Measurements from ENCODE around the gene RHBDL2. TPM values are rescaled to one million over a fixed set of nuclear protein-coding genes. Genes with fewer than 3 reads are reported as not detected.

Gene RHBDL2
- total RNA-seq, 1 donor from 2014 or later, result not detected

GRCh38 chr1:38873027-38873969 is 68.3 kb downstream of the RHBDL2 start, which contains the start of gene MYCBP:
TSS of gene MYCBP (minus strand) at chr1:38873348. CDS start at chr1:38873305, 43 bp downstream.
- no peaks in the 10 kb centered on the region for H3K9me3 Mint-ChIP-seq (ENCODE audit: low read depth)
- H3K4me3 Mint-ChIP-seq (ENCODE audit: unreplicated experiment), result peak within 1 kb of the TSS; percentile 93
- TF ChIP-seq, protein P1, sequence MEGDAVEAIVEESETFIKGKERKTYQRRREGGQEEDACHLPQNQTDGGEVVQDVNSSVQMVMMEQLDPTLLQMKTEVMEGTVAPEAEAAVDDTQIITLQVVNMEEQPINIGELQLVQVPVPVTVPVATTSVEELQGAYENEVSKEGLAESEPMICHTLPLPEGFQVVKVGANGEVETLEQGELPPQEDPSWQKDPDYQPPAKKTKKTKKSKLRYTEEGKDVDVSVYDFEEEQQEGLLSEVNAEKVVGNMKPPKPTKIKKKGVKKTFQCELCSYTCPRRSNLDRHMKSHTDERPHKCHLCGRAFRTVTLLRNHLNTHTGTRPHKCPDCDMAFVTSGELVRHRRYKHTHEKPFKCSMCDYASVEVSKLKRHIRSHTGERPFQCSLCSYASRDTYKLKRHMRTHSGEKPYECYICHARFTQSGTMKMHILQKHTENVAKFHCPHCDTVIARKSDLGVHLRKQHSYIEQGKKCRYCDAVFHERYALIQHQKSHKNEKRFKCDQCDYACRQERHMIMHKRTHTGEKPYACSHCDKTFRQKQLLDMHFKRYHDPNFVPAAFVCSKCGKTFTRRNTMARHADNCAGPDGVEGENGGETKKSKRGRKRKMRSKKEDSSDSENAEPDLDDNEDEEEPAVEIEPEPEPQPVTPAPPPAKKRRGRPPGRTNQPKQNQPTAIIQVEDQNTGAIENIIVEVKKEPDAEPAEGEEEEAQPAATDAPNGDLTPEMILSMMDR (IDR thresholded peaks at IDR 0.05), result peak; percentile 26
- no peaks in the 10 kb centered on the region for H3K27me3 Mint-ChIP-seq (ENCODE audit: low read depth)
- no peaks in the 10 kb centered on the region for H3K36me3 Mint-ChIP-seq (ENCODE audit: low read depth)
- H3K4me1 Mint-ChIP-seq (ENCODE audit: low read depth), result peaks cover 35% of the 10 kb centered on the region
- peak; percentile 97 for DNase-seq (ENCODE audit: low spot score)
- H3K27ac Mint-ChIP-seq (ENCODE audit: unreplicated experiment), result peak within 1 kb of the TSS; percentile 81

- DNase-seq (ENCODE audit: low spot score), result no peak
- Mint-ChIP-seq H3K27ac (ENCODE audit: unreplicated experiment) (peak overlapping the region; percentile 73), H3K9me3 (ENCODE audit: low read depth) (no peaks in the 10 kb centered on the region), H3K27me3 (ENCODE audit: low read depth) (no peaks in the 10 kb centered on the region), H3K4me1 (ENCODE audit: low read depth) (peaks cover 35% of the 10 kb centered on the region), H3K36me3 (ENCODE audit: low read depth) (peaks cover 3% of the 10 kb centered on the region), H3K4me3 (ENCODE audit: unreplicated experiment) (peak overlapping the region; percentile 93)
- TF ChIP-seq, protein P1 (IDR thresholded peaks at IDR 0.05), result no peak
These were observed 69.1 kb downstream of the RHBDL2 start for GRCh38 chr1:38872401-38873026.

GRCh38 chr1:38870996-38871395 is 70.6 kb downstream of the RHBDL2 start:
- peaks cover 35% of the 10 kb centered on the region for H3K4me1 Mint-ChIP-seq (ENCODE audit: low read depth)
- TF ChIP-seq, protein P1 (IDR thresholded peaks at IDR 0.05), result no peak
- no peaks in the 10 kb centered on the region for H3K9me3 Mint-ChIP-seq (ENCODE audit: low read depth)
- DNase-seq (ENCODE audit: low spot score), result no peak
- no peaks in the 10 kb centered on the region for H3K27me3 Mint-ChIP-seq (ENCODE audit: low read depth)
- H3K36me3 Mint-ChIP-seq (ENCODE audit: low read depth), result peaks cover 3% of the 10 kb centered on the region
- no peak overlapping the region for H3K4me3 Mint-ChIP-seq (ENCODE audit: unreplicated experiment)
- peak overlapping the region; percentile 77 for H3K27ac Mint-ChIP-seq (ENCODE audit: unreplicated experiment)

GRCh38 chr1:38867208-38867607 is 74.4 kb downstream of the RHBDL2 start:
- no peak for DNase-seq (ENCODE audit: low spot score)
- Mint-ChIP-seq H3K27ac (ENCODE audit: unreplicated experiment) (no peak overlapping the region), H3K4me3 (ENCODE audit: unreplicated experiment) (no peak overlapping the region), H3K9me3 (ENCODE audit: low read depth) (no peaks in the 10 kb centered on the region), H3K27me3 (ENCODE audit: low read depth) (no peaks in the 10 kb centered on the region), H3K36me3 (ENCODE audit: low read depth) (peaks cover 3% of the 10 kb centered on the region), H3K4me1 (ENCODE audit: low read depth) (peaks cover 42% of the 10 kb centered on the region)
- TF ChIP-seq, protein P1 (IDR thresholded peaks at IDR 0.05), result no peak

GRCh38 chr1:38865112-38865715 is 76.4 kb downstream of the RHBDL2 start:
- TF ChIP-seq, protein P1 (IDR thresholded peaks at IDR 0.05), result no peak
- Mint-ChIP-seq H3K27me3 (ENCODE audit: low read depth) (no peaks in the 10 kb centered on the region), H3K4me3 (ENCODE audit: unreplicated experiment) (no peak overlapping the region), H3K9me3 (ENCODE audit: low read depth) (no peaks in the 10 kb centered on the region), H3K4me1 (ENCODE audit: low read depth) (peaks cover 46% of the 10 kb centered on the region), H3K36me3 (ENCODE audit: low read depth) (peaks cover 3% of the 10 kb centered on the region), H3K27ac (ENCODE audit: unreplicated experiment) (no peak overlapping the region)
- no peak for DNase-seq (ENCODE audit: low spot score)

Data from chondrocyte (in vitro differentiated cells).